Thyroid gland (tissue), 4 donors: ENCODE measurements around the gene DIS3L2. TPM values are rescaled to one million over a fixed set of nuclear protein-coding genes. Genes with fewer than 3 reads are reported as not detected.
"Not testable (repeated sequence)": the region's sequence is repeated elsewhere in the genome, so short reads cannot be mapped to it uniquely, and the experiment has no call there.

Experiments
- DNase-seq, 2 donors: peaks; one replicate each; pipeline ENCODE4 v3.0.0-alpha.2; 2019
- H3K27ac ChIP-seq, 3 donors: fragments of 200-600 bp; sonication (generic); 1 replicate in 2 of 3; 2 replicates in 1 of 3; pipeline ENCODE4 v1.5.1; 2016 to 2019; ENCODE audit warnings: mild to moderate bottlenecking in 1 of 3, moderate library complexity in 1 of 3
- H3K27me3 ChIP-seq: fragments of 200-600 bp; sonication (generic); one replicate; pipeline ENCODE4 v1.5.1; 2019
- H3K36me3 ChIP-seq, 2 donors: fragments of 200-600 bp; sonication (generic); one replicate each; pipeline ENCODE4 v1.5.1; 2016 to 2019
- H3K4me1 ChIP-seq, 2 donors: fragments of 200-600 bp; sonication (generic); one replicate each; pipeline ENCODE4 v1.5.1; 2017 to 2019
- H3K4me3 ChIP-seq, 3 donors: fragments of 200-600 bp; sonication (generic); replicated peaks in 1 of 3; 1 replicate in 2 of 3; 2 replicates in 1 of 3; pipeline ENCODE4 v1.5.1; 2016; ENCODE audit warnings: mild to moderate bottlenecking in 1 of 3
- H3K9me3 ChIP-seq: fragments of 200-600 bp; sonication (generic); one replicate; pipeline ENCODE4 v1.5.1; 2017
- CTCF ChIP-seq, 6 experiments: fragments of 200-600 bp in 3 of 6; fragments of 450-650 bp in 3 of 6; sonication (generic) in 3 of 6; IDR thresholded peaks; one replicate each; pipeline ENCODE4 v1.5.1; 2016 to 2019; ENCODE audit warnings: antibody characterized with exemption in 6 of 6, mild to moderate bottlenecking in 2 of 6, inconsistent platforms in 1 of 6, moderate library complexity in 1 of 6
- POLR2A ChIP-seq, 2 donors: fragments of 450-650 bp; IDR thresholded peaks; one replicate each; pipeline ENCODE4 v1.6.1; 2017; ENCODE audit warnings: antibody characterized with exemption in 2 of 2, mild to moderate bottlenecking in 2 of 2, moderate library complexity in 1 of 2
- WGBS, 2 donors: methylation state at CpG; one replicate each; pipeline ENCODE4 v1.1.5; 2017; 5-methylcytosine and 5-hydroxymethylcytosine counted together
- intact Hi-C: fragments of 100-400 bp; cut with DNase I; formaldehyde crosslinking; loops from one replicate; pipeline ENCODE4 v1.15.1; 2023
- total RNA-seq, 4 donors: library from RNA; depleted of rRNA; stranded (reverse); fragments of >200 nt; gene quantifications; one replicate each; pipeline ENCODE4 v1.2.3, GENCODE V29; 2016

DIS3L2 gene
- total RNA-seq, 4 donors from 2014 or later: 42.2 to 68.7 (median 50.3) TPM

- DNase-seq: no peak
- H3K4me3 ChIP-seq: no peak overlapping the region
- intact Hi-C loops: no loop called here
These were observed 406.2 kb downstream of the DIS3L2 start for GRCh38 chr2:232367591-232368233.

GRCh38 chr2:232368311-232368731 is 406.8 kb downstream of the DIS3L2 start:
- H3K27me3 ChIP-seq: no peaks in the 10 kb centered on the region
- intact Hi-C loops: no loop called here
- WGBS, 2 donors: 82 to 86% methylated on average over 10 to 15 of the region's 15 CpGs

More at GRCh38 chr2:232367591-232368233, 406.2 kb downstream of the DIS3L2 start:
- no peak overlapping the region for H3K27ac ChIP-seq
- H3K27me3 ChIP-seq: no peaks in the 10 kb centered on the region
- TF ChIP-seq POLR2A (IDR thresholded peaks at IDR 0.05): no peak
- no peak for TF ChIP-seq CTCF (IDR thresholded peaks at IDR 0.05)
- no peaks in the 10 kb centered on the region for H3K4me1 ChIP-seq
- no peaks in the 10 kb centered on the region for H3K9me3 ChIP-seq
- no peaks in the 10 kb centered on the region for H3K36me3 ChIP-seq
- WGBS, 2 donors: 60 to 77% methylated on average over 3 to 10 of the region's 13 CpGs

GRCh38 chr2:232369126-232369951 is 407.8 kb downstream of the DIS3L2 start:
- 84 to 90% methylated on average over 7 to 8 of the region's 15 CpGs for WGBS, 2 donors
- no peak for DNase-seq
- intact Hi-C loops: no loop called here
- Histone ChIP-seq H3K4me1 (no peaks in the 10 kb centered on the region), H3K4me3 (no peak overlapping the region), H3K9me3 (no peaks in the 10 kb centered on the region), H3K27me3 (no peaks in the 10 kb centered on the region), H3K27ac (no peak overlapping the region), H3K36me3 (no peaks in the 10 kb centered on the region)
- TF ChIP-seq POLR2A (IDR thresholded peaks at IDR 0.05) (no peak), CTCF (IDR thresholded peaks at IDR 0.05) (no peak)

More at GRCh38 chr2:232368311-232368731, 406.8 kb downstream of the DIS3L2 start:
- no peak for TF ChIP-seq CTCF (IDR thresholded peaks at IDR 0.05)
- TF ChIP-seq POLR2A (IDR thresholded peaks at IDR 0.05): no peak
- Histone ChIP-seq H3K36me3 (no peaks in the 10 kb centered on the region), H3K9me3 (no peaks in the 10 kb centered on the region), H3K4me1 (no peaks in the 10 kb centered on the region), H3K27ac (no peak overlapping the region), H3K4me3 (no peak overlapping the region)
- no peak for DNase-seq

- H3K4me3 ChIP-seq, H3K9me3 ChIP-seq, H3K36me3 ChIP-seq, intact Hi-C loops, H3K4me1 ChIP-seq, DNase-seq, H3K27me3 ChIP-seq, H3K27ac ChIP-seq: not testable (repeated sequence)
- 20 to 23% methylated on average over 6 to 7 of the region's 12 CpGs for WGBS, 2 donors
These were observed 408.5 kb downstream of the DIS3L2 start for GRCh38 chr2:232370007-232370406.

- Histone ChIP-seq H3K4me1 (no peaks in the 10 kb centered on the region), H3K27ac (no peak overlapping the region), H3K4me3 (no peak overlapping the region), H3K27me3 (no peaks in the 10 kb centered on the region), H3K36me3 (no peaks in the 10 kb centered on the region), H3K9me3 (no peaks in the 10 kb centered on the region)
- intact Hi-C loops: no loop called here
- DNase-seq: no peak
- TF ChIP-seq POLR2A (IDR thresholded peaks at IDR 0.05): no peak
- no peak for TF ChIP-seq CTCF (IDR thresholded peaks at IDR 0.05)
- 93 to 95% methylated on average over 18 of the region's 18 CpGs for WGBS, 2 donors
These were observed 411.0 kb downstream of the DIS3L2 start for GRCh38 chr2:232372231-232373208.
